ENCODE measurements around the gene RAPGEF4.
A peak's percentile ranks its signal among the peaks of the same experiment; 100 is the strongest.

The RAPGEF4 gene

GRCh38 chr2:172997031-172997430, 261.4 kb downstream of the RAPGEF4 start:
- DNase-seq (ENCODE audit: low spot score) = no peak

- no peak for DNase-seq (ENCODE audit: low spot score)
These were observed 263.1 kb downstream of the RAPGEF4 start for GRCh38 chr2:172998547-172999272.

- DNase-seq (ENCODE audit: low spot score) = no peak
These were observed 264.2 kb downstream of the RAPGEF4 start for GRCh38 chr2:172999641-173000386.

GRCh38 chr2:173001664-173002604, 266.3 kb downstream of the RAPGEF4 start:
- DNase-seq (ENCODE audit: low spot score) = no peak

DNA sequence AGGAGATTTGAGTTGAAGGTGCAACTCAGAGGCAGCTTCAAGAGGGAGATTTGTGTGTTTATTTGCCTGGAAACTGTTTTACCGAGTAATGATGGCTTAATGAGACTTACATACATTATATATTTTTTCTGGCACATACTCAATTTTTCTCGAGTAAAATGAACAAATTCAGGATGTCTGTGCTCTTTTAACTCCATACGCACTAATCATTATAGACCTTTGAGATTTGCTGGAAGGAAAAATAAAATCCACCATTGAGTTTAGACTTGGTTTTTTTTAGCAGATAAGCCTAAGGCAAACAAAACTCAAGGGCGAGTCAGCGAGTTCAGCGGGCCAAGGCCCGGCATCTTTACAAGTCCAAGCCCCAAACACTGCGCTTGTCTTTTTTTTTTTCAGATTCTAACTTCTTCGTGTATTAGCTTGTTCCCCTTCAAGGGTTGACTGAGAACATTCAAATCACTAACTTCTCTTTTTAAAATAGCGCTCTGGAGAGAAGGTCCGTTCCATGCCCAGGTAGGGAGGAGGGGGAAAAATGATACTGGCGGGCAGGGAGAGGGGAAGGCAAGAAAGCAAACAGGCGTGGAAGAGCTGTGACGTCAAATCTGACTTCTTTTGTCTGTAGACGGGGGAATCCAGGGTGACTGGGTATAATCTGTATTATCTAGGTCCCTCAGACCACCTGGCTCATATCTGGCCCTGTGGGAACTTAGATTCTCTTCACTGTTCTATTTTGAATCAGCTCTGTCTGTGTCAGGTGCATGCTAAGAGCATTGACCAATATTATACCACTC, 267.3 kb downstream of the RAPGEF4 start:
- DNase-seq (ENCODE audit: low spot score) = no peak

- no peak for DNase-seq (ENCODE audit: low spot score)
These were observed 273.1 kb downstream of the RAPGEF4 start for GRCh38 chr2:173008786-173009185.

DNA sequence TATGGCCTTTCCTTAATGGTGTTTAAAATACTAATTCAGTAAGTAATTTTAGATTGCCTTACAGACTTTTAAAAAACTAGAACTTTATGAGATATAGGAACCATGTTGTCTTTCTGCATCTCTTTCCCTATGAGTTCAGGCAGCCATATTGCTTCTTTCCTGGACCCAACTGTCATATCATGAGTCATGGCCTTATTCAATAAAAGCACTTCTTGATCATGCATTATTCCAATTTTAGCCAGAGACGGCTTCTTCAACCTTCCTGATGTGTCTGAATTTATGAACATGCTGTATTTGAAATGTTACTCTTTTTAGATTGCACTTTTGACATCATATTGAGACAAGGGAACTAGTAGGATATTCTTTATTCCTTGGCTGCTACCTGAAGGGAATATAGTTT, 274.6 kb downstream of the RAPGEF4 start:
- DNase-seq (ENCODE audit: low spot score) = no peak

GRCh38 chr2:173016451-173016850, 280.8 kb downstream of the RAPGEF4 start:
- no peak for DNase-seq (ENCODE audit: low spot score)

DNA sequence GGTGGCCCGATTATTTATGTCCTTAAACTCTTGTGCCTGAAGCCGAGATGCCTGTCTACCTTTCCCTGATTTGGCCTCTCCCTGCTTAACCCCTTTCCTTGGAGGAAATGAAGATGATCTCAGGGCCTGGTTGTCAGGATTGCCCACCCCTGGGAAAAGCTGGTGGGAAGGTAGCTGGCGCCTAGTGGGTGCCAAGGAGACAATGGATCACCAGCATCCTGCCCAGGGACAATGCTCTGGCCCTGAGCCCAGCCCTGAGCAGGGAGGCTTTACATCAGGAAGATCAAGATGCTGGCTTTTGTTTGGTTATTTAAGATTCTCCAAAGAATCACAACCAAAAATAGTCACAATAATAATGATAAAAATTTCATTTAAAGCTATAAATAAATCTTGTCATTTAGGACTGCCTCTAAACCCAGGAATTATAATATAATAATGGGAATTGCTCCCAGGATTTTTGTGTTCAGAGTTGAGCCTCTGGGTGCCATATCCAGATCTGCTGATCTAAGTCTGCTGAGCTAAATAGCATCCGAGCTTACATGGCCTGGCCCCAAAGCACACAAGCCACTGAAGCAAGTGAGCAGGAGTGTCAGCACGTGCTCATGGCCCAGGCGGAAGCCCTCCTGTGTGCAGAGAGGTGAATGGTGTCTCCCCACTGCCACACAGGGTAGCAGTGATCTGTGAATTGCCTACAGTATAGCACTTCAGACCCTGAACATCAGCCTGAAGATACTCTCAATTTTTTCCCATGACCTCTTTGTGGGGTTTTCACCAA, 282.2 kb downstream of the RAPGEF4 start:
- no peak for DNase-seq (ENCODE audit: low spot score)

GRCh38 chr2:173019755-173020154, 284.1 kb downstream of the RAPGEF4 start:
- DNase-seq (ENCODE audit: low spot score) = no peak

- no peak for DNase-seq (ENCODE audit: low spot score)
These were observed 286.3 kb downstream of the RAPGEF4 start for GRCh38 chr2:173021939-173022371.

- DNase-seq (ENCODE audit: low spot score) = no peak
These were observed 288.1 kb downstream of the RAPGEF4 start for GRCh38 chr2:173023718-173024117.

DNA sequence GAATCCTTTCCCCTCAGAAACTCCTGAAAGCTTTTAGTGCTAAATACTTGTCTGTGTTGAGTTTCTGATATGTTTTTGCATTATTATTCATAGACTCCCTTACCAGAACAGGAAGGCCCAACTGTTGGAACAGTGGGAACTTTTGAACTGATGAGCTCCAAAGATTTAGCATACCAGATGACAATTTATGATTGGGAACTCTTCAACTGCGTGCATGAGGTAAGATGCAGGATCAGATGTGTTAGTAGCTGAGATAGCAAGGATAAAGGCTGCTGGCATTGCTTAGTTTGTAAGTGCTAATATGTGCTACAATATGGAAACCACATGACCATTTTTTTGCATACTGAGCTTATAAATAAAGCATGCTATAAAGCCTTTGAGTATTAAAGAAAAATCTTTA, 290.8 kb downstream of the RAPGEF4 start:
- DNase-seq (ENCODE audit: low spot score) = no peak

DNA sequence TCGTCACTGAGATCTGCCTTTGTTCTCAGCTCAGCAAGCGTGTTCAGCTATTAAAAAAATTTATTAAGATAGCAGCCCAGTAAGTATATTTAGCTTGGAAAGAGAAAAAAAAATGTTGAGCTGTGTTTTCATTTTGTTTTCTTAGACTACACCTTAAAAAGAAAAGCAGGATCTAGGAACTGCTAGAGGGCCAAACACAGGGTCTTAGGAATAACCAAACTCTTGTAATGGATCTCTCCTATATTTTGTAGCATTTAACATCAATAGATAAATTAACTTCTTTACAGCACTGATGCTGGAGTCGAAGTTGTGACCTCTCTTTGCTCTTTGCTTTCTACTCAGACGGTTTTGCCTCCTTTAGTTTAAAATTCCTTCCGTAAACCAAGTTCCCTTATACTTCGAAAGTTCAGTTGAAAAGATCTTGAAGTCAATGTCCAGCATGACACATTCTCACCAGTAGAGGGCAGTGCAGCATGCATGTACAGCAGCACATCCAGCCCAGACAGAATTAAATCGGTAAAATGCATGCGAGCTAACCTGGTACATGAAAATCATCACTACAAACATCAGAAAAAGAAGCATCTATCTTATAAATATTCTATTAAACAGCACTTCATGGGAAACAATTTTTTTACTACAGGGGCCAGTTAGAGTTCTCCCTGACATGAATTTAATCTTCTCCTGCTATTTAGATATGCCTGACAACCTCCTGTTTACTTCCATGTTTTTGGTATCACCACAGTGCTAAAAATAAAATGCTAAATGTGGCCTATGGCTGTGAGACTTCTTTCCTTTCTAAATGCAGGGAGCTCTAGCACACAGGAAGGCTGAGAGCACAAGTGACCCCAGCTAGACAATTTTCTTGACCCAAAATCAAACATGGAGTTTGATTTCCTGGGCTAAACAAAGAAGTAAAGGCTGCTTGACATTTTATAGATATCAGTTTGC, 291.8 kb downstream of the RAPGEF4 start:
- peak; percentile 81 for DNase-seq (ENCODE audit: low spot score)

GRCh38 chr2:173028141-173028540, 292.5 kb downstream of the RAPGEF4 start:
- no peak for DNase-seq (ENCODE audit: low spot score)

DNA sequence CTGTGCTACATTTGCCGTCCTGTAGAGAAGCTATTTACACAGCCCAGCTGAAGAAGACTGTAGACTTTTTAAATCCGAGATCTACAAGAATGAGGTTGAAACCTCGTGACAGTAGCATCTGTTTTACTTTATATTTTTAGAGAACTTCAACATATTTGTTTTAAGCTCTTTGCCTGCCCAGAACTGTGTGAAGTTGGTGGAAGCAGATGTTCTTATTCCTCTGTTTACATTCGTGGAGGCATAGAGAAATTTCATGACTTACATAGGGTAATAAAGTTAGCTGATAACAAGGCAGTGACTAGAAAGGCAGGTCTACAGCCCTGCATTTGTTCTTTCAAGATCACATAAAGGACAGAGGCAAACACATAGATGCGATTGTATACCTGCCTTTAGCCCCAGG, 293.0 kb downstream of the RAPGEF4 start:
- no peak for DNase-seq (ENCODE audit: low spot score)

DNA sequence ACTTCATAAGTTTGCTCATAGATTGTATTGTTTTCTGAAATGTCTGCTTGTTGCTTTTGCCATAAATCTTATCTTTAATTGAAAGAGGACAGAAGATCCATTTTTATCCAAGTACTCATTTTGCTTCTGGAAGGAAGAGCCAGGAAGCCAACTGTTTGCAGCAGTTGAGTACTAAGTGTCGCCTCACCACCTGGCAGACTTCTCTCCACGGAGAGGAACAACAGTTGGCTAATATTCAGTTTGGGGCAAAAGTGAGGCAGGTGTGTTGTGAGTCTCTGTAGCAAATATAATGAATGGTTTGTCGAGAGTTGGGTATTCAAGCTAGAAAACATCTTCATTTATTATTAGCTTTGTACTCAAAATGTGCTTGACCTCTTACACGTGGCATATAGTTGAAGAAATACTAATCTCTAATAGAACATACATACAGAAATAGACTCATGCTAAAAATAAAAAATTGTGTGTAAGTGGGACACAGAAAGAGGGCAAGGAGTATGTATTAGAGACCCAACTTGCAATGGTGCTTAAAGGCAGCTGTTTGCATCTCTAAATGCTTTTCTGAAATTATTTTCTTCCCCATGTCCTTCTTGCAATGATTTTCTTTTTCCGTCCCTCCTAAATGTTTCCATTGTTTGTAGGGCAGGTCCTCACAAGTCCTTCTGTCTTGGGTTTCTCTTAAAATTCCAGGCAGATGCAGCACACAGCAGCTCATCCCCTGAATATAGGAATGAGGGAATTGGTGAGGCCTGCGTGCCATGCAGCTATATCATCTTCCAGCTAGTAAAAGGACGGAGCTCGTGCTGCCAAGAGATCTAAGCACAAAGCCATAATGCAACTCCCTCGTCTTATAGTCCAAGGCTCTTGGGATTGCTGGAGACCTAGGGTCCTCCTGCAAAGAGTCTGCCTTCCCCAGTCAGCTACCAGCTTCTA, 295.2 kb downstream of the RAPGEF4 start:
- DNase-seq (ENCODE audit: low spot score) = no peak

DNA sequence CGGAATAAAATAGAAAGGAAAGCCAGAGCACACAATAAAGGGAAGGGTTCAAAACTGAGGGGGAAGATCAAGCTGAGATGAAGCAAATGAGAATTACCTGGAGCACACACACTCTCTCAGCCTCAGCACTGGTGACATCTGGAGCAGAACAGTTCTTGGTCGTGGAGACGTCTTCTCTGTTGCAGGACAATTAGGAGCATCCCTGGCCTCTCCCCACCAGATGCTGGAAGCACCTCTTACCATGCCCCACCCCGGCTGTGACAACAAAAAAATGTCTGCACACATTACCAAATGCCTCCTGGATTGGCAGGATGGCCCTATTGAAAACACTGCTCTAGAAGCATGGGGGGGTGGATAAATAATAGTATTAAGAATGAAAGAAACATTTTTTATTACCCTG, 296.4 kb downstream of the RAPGEF4 start:
- no peak for DNase-seq (ENCODE audit: low spot score)

DNA sequence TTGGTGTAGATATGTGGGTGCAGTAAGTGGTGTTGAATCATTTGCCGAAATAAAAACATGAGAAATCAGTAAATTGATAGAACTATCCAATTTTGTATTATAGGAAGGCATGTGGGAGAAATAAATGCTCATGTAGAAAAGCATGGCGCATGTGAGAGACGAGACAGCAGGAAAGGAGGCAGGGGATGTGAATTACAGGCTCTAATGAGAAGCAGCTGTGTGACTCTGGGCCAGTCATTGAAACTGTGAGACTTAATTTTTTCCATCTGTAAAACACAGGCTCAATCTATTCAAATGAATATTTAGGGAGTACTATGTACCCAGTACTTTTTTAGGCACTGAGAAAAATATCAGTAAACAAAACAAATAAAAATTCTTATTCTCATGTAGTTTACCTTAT, 297.4 kb downstream of the RAPGEF4 start:
- DNase-seq (ENCODE audit: low spot score) = no peak

Measured in left forelimb (tissue), 1 donor.